ENCODE data around the gene DLGAP4.
A peak's percentile ranks its signal among the peaks of the same experiment; 100 is the strongest.

Gene DLGAP4

GRCh38 chr20:36305602-36306551 lies at the start of gene DLGAP4:
DLGAP4 (plus strand) TSS chr20:36306339; CDS start chr20:36431718, 125,379 bp downstream.
- no peak within 1 kb of the TSS for H3K27ac ChIP-seq (ENCODE audit: low read depth, low read length)
- H3K4me3 ChIP-seq (ENCODE audit: low read depth, low read length): peak within 1 kb of the TSS; percentile 73
- peaks cover 93% of the 10 kb centered on the region for H3K27me3 ChIP-seq (ENCODE audit: control insufficient read depth, insufficient read depth, low read length)

GRCh38 chr20:36259177-36260061 lies 46.7 kb upstream of the DLGAP4 start:
- no peak overlapping the region for H3K27ac ChIP-seq (ENCODE audit: low read depth, low read length)
- no peaks in the 10 kb centered on the region for H3K9me3 ChIP-seq (ENCODE audit: control insufficient read depth, insufficient read depth, low read depth, low read length)
- H3K27me3 ChIP-seq (ENCODE audit: control insufficient read depth, insufficient read depth, low read length): no peaks in the 10 kb centered on the region
- peaks cover 20% of the 10 kb centered on the region for H3K36me3 ChIP-seq (ENCODE audit: control insufficient read depth, insufficient read depth, low read length)
- peaks cover 11% of the 10 kb centered on the region for H3K4me1 ChIP-seq (ENCODE audit: control insufficient read depth, insufficient read depth, low read length)
- no peak overlapping the region; the same call in 1 of the 2 replicates for H3K4me3 ChIP-seq (ENCODE audit: low read depth, low read length)
- H3K9ac ChIP-seq (ENCODE audit: low read length): peak overlapping the region; percentile 7

More at GRCh38 chr20:36305602-36306551, at the start of gene DLGAP4:
- Histone ChIP-seq H3K36me3 (ENCODE audit: control insufficient read depth, insufficient read depth, low read length) (no peaks in the 10 kb centered on the region), H3K9me3 (ENCODE audit: control insufficient read depth, insufficient read depth, low read depth, low read length) (no peaks in the 10 kb centered on the region), H3K9ac (ENCODE audit: low read length) (no peak within 1 kb of the TSS), H3K4me1 (ENCODE audit: control insufficient read depth, insufficient read depth, low read length) (peaks cover 9% of the 10 kb centered on the region; the same call in 1 of the 2 replicates)

GRCh38 chr20:36260316-36260715 lies 45.8 kb upstream of the DLGAP4 start:
- H3K27me3 ChIP-seq (ENCODE audit: control insufficient read depth, insufficient read depth, low read length): no peaks in the 10 kb centered on the region
- H3K9ac ChIP-seq (ENCODE audit: low read length): no peak overlapping the region
- no peaks in the 10 kb centered on the region for H3K9me3 ChIP-seq (ENCODE audit: control insufficient read depth, insufficient read depth, low read depth, low read length)
- peaks cover 20% of the 10 kb centered on the region for H3K36me3 ChIP-seq (ENCODE audit: control insufficient read depth, insufficient read depth, low read length)
- H3K27ac ChIP-seq (ENCODE audit: low read depth, low read length): no peak overlapping the region
- peaks cover 11% of the 10 kb centered on the region for H3K4me1 ChIP-seq (ENCODE audit: control insufficient read depth, insufficient read depth, low read length)
- no peak overlapping the region for H3K4me3 ChIP-seq (ENCODE audit: low read depth, low read length)

GRCh38 chr20:36261389-36262105 lies 44.6 kb upstream of the DLGAP4 start:
- Histone ChIP-seq H3K27me3 (ENCODE audit: control insufficient read depth, insufficient read depth, low read length) (no peaks in the 10 kb centered on the region), H3K36me3 (ENCODE audit: control insufficient read depth, insufficient read depth, low read length) (peaks cover 8% of the 10 kb centered on the region)

GRCh38 chr20:36262440-36262839 lies 43.7 kb upstream of the DLGAP4 start:
- Histone ChIP-seq H3K27me3 (ENCODE audit: control insufficient read depth, insufficient read depth, low read length) (no peaks in the 10 kb centered on the region), H3K9ac (ENCODE audit: low read length) (no peak overlapping the region), H3K27ac (ENCODE audit: low read depth, low read length) (no peak overlapping the region), H3K36me3 (ENCODE audit: control insufficient read depth, insufficient read depth, low read length) (no peaks in the 10 kb centered on the region), H3K9me3 (ENCODE audit: control insufficient read depth, insufficient read depth, low read depth, low read length) (no peaks in the 10 kb centered on the region), H3K4me3 (ENCODE audit: low read depth, low read length) (no peak overlapping the region), H3K4me1 (ENCODE audit: control insufficient read depth, insufficient read depth, low read length) (peaks cover 11% of the 10 kb centered on the region)

More at GRCh38 chr20:36261389-36262105, 44.6 kb upstream of the DLGAP4 start:
- peaks cover 11% of the 10 kb centered on the region for H3K4me1 ChIP-seq (ENCODE audit: control insufficient read depth, insufficient read depth, low read length)
- H3K9me3 ChIP-seq (ENCODE audit: control insufficient read depth, insufficient read depth, low read depth, low read length): no peaks in the 10 kb centered on the region
- H3K4me3 ChIP-seq (ENCODE audit: low read depth, low read length): no peak overlapping the region
- no peak overlapping the region for H3K27ac ChIP-seq (ENCODE audit: low read depth, low read length)
- H3K9ac ChIP-seq (ENCODE audit: low read length): no peak overlapping the region

- H3K4me3 ChIP-seq (ENCODE audit: low read depth, low read length): no peak overlapping the region
Observed at GRCh38 chr20:36264426-36265246, 41.5 kb upstream of the DLGAP4 start.

GRCh38 chr20:36266189-36266588 lies 40.0 kb upstream of the DLGAP4 start:
- no peaks in the 10 kb centered on the region for H3K36me3 ChIP-seq (ENCODE audit: control insufficient read depth, insufficient read depth, low read length)
- no peaks in the 10 kb centered on the region for H3K9me3 ChIP-seq (ENCODE audit: control insufficient read depth, insufficient read depth, low read depth, low read length)
- H3K27ac ChIP-seq (ENCODE audit: low read depth, low read length): no peak overlapping the region
- peaks cover 3% of the 10 kb centered on the region; the same call in 1 of the 2 replicates for H3K4me1 ChIP-seq (ENCODE audit: control insufficient read depth, insufficient read depth, low read length)
- H3K4me3 ChIP-seq (ENCODE audit: low read depth, low read length): no peak overlapping the region
- no peak overlapping the region for H3K9ac ChIP-seq (ENCODE audit: low read length)
- H3K27me3 ChIP-seq (ENCODE audit: control insufficient read depth, insufficient read depth, low read length): no peaks in the 10 kb centered on the region

More at GRCh38 chr20:36264426-36265246, 41.5 kb upstream of the DLGAP4 start:
- Histone ChIP-seq H3K9ac (ENCODE audit: low read length) (no peak overlapping the region), H3K36me3 (ENCODE audit: control insufficient read depth, insufficient read depth, low read length) (no peaks in the 10 kb centered on the region), H3K9me3 (ENCODE audit: control insufficient read depth, insufficient read depth, low read depth, low read length) (no peaks in the 10 kb centered on the region), H3K27ac (ENCODE audit: low read depth, low read length) (no peak overlapping the region), H3K4me1 (ENCODE audit: control insufficient read depth, insufficient read depth, low read length) (peaks cover 4% of the 10 kb centered on the region), H3K27me3 (ENCODE audit: control insufficient read depth, insufficient read depth, low read length) (no peaks in the 10 kb centered on the region)

- Histone ChIP-seq H3K9ac (ENCODE audit: low read length) (no peak overlapping the region), H3K4me3 (ENCODE audit: low read depth, low read length) (no peak overlapping the region), H3K27me3 (ENCODE audit: control insufficient read depth, insufficient read depth, low read length) (no peaks in the 10 kb centered on the region), H3K9me3 (ENCODE audit: control insufficient read depth, insufficient read depth, low read depth, low read length) (no peaks in the 10 kb centered on the region), H3K4me1 (ENCODE audit: control insufficient read depth, insufficient read depth, low read length) (peaks cover 10% of the 10 kb centered on the region; the same call in 1 of the 2 replicates), H3K27ac (ENCODE audit: low read depth, low read length) (no peak overlapping the region), H3K36me3 (ENCODE audit: control insufficient read depth, insufficient read depth, low read length) (no peaks in the 10 kb centered on the region)
Observed at GRCh38 chr20:36267605-36268381, 38.3 kb upstream of the DLGAP4 start.

GRCh38 chr20:36268440-36269342 lies 37.4 kb upstream of the DLGAP4 start:
- Histone ChIP-seq H3K36me3 (ENCODE audit: control insufficient read depth, insufficient read depth, low read length) (no peaks in the 10 kb centered on the region), H3K27me3 (ENCODE audit: control insufficient read depth, insufficient read depth, low read length) (no peaks in the 10 kb centered on the region), H3K4me1 (ENCODE audit: control insufficient read depth, insufficient read depth, low read length) (peaks cover 10% of the 10 kb centered on the region; the same call in 1 of the 2 replicates), H3K4me3 (ENCODE audit: low read depth, low read length) (no peak overlapping the region), H3K27ac (ENCODE audit: low read depth, low read length) (no peak overlapping the region), H3K9ac (ENCODE audit: low read length) (no peak overlapping the region), H3K9me3 (ENCODE audit: control insufficient read depth, insufficient read depth, low read depth, low read length) (no peaks in the 10 kb centered on the region)

All from HUES6 (cell line).